HG03103 (cell line): ENCODE data around the gene CD79B.

Experiments
- ATAC-seq: cut with Tn5 transposase; IDR thresholded peaks from one replicate; pipeline ENCODE4 v1.9.1; 2021; ENCODE audit warnings: low read depth; ENCODE audit not compliant: unreplicated experiment

The CD79B gene

GRCh38 chr17:63954402-63955063 is 22.4 kb upstream of the CD79B start:
- ATAC-seq: no peak

GRCh38 chr17:63950940-63951907 is 19.1 kb upstream of the CD79B start:
- ATAC-seq: no peak

GRCh38 chr17:63949576-63950250 is 17.6 kb upstream of the CD79B start:
- ATAC-seq: no peak

- ATAC-seq: no peak
Measured at GRCh38 chr17:63948521-63948920, 16.4 kb upstream of the CD79B start.

- no peak for ATAC-seq
Measured at GRCh38 chr17:63947711-63948330, 15.7 kb upstream of the CD79B start.

- no peak for ATAC-seq
Measured at GRCh38 chr17:63946440-63947363, 14.6 kb upstream of the CD79B start.

GRCh38 chr17:63945784-63946439 is 13.8 kb upstream of the CD79B start:
- ATAC-seq: no peak

- no peak for ATAC-seq
Measured at GRCh38 chr17:63944736-63945499, 12.8 kb upstream of the CD79B start.

GRCh38 chr17:63943745-63944144 is 11.6 kb upstream of the CD79B start:
- ATAC-seq: no peak

- ATAC-seq: no peak
Measured at GRCh38 chr17:63942309-63942985, 10.3 kb upstream of the CD79B start.

GRCh38 chr17:63941751-63942150 is 9.6 kb upstream of the CD79B start:
- no peak for ATAC-seq

- ATAC-seq: no peak
Measured at GRCh38 chr17:63941162-63941561, 9.0 kb upstream of the CD79B start.

- no peak for ATAC-seq
Measured at GRCh38 chr17:63940584-63940983, 8.5 kb upstream of the CD79B start.

GRCh38 chr17:63939884-63940283 is 7.8 kb upstream of the CD79B start:
- ATAC-seq: no peak

- no peak for ATAC-seq
Measured at GRCh38 chr17:63939401-63939800, 7.3 kb upstream of the CD79B start.

GRCh38 chr17:63937920-63938319 is 5.8 kb upstream of the CD79B start:
- ATAC-seq: no peak

GRCh38 chr17:63937319-63937718 is 5.2 kb upstream of the CD79B start:
- ATAC-seq: no peak
